HCT116 (cell line): ENCODE data around the gene MAP3K9. TPM values are rescaled to one million over a fixed set of nuclear protein-coding genes. Genes with fewer than 3 reads are reported as not detected.

Experiments
- ATAC-seq: fragments of 200-7000 bp; cut with Tn5 transposase; 2 replicates; pipeline ENCODE4 v1.9.1; 2020; ENCODE audit warnings: mild to moderate bottlenecking, moderate library complexity
- BruUV-seq: library from RNA; stranded (reverse); fragments of 400-500 nt; replicated peaks from 2 replicates; lab custom pipeline; 2021; lab: Mats Ljungman, UMichigan
- CTCF ChIA-PET: fragments of 300-600 bp; sonication (Branson Sonifier 250); formaldehyde crosslinking; loops from one replicate; lab custom pipeline; 2021; ENCODE audit warnings: antibody characterized with exemption; lab: Charles Lee
- POLR2A ChIA-PET: fragments of 300-600, 350-600 bp; sonication (Branson Sonifier 250); formaldehyde crosslinking; loops from one replicate; lab custom pipeline; 2021; ENCODE audit warnings: antibody characterized with exemption; lab: Charles Lee
- RAD21 ChIA-PET, 2 experiments: fragments of 300-600 bp; sonication (Branson Sonifier 250); formaldehyde crosslinking; loops; one replicate each; lab custom pipeline; 2023; ENCODE audit warnings: low total read pairs in 2 of 2; ENCODE audit not compliant: uncharacterized antibody in 2 of 2, unreplicated experiment in 2 of 2, low non-redundant PET in 1 of 2; lab: Charles Lee
- DNase-seq: peaks from one replicate; pipeline ENCODE4 v3.0.0-alpha.2; 2010; ENCODE audit warnings: low read depth, low spot score
- H2AFZ ChIP-seq: fragments of 200-600 bp; shearing (Covaris generic), sonication (generic); 2 replicates; pipeline ENCODE4 v1.6.1; 2017; ENCODE audit warnings: low read depth, mixed run types, mixed read lengths, antibody characterized with exemption, low read length; ENCODE audit not compliant: poor library complexity, severe bottlenecking
- H3K27ac ChIP-seq: 2 replicates; pipeline ENCODE4 v1.5.1; 2012; ENCODE audit warnings: low read depth, low read length
- H3K27me3 ChIP-seq: fragments of 200-600 bp; sonication (generic); 2 replicates; pipeline ENCODE4 v1.6.1; 2016; ENCODE audit warnings: mixed run types, low read length, mixed read lengths; ENCODE audit not compliant: insufficient read depth
- H3K36me3 ChIP-seq, 2 experiments: fragments of 200-500 bp in 1 of 2; fragments of 200-600 bp in 1 of 2; sonication (Bioruptor generic) in 1 of 2; sonication (generic) in 1 of 2; 2 replicates each; pipeline versions ENCODE4 v1.5.1 to v1.6.1; 2014 to 2016; ENCODE audit warnings: low read length in 2 of 2, inconsistent platforms in 1 of 2, mixed read lengths in 1 of 2, mixed run types in 1 of 2; ENCODE audit not compliant: insufficient read depth in 2 of 2, control insufficient read depth in 1 of 2
- H3K4me1 ChIP-seq, 2 experiments: fragments of 200-600 bp in 1 of 2; sonication (generic) in 1 of 2; 2 replicates each; pipeline versions ENCODE4 v1.5.1 to v1.6.1; 2012 to 2017; ENCODE audit warnings: low read length in 2 of 2, inconsistent platforms in 1 of 2, mild to moderate bottlenecking in 1 of 2, mixed read lengths in 1 of 2, mixed run types in 1 of 2, moderate library complexity in 1 of 2; ENCODE audit not compliant: insufficient read depth in 2 of 2, control insufficient read depth in 1 of 2
- H3K4me2 ChIP-seq: fragments of 200-600 bp; sonication (generic); 2 replicates; pipeline ENCODE4 v1.6.1; 2017; ENCODE audit warnings: mixed run types, low read length, mixed read lengths
- H3K4me3 ChIP-seq, 2 experiments: fragments of 200-600 bp in 1 of 2; sonication (generic) in 1 of 2; replicated peaks in 1 of 2; 2 replicates each; pipeline ENCODE4 v1.5.1; 2011 to 2016; ENCODE audit warnings: low read length in 2 of 2, control low read depth in 1 of 2, low read depth in 1 of 2, mild to moderate bottlenecking in 1 of 2, mixed read lengths in 1 of 2, mixed run types in 1 of 2
- H3K79me2 ChIP-seq: fragments of 200-600 bp; sonication (generic); 2 replicates; pipeline ENCODE4 v1.6.1; 2017; ENCODE audit warnings: mild to moderate bottlenecking, mixed run types, low read length, moderate library complexity, mixed read lengths; ENCODE audit not compliant: insufficient read depth
- H3K9ac ChIP-seq: fragments of 200-600 bp; sonication (generic); 2 replicates; pipeline ENCODE4 v1.6.1; 2016; ENCODE audit warnings: low read length, mixed read lengths
- H3K9me2 ChIP-seq: fragments of 200-600 bp; sonication (generic), shearing (Covaris generic); 2 replicates; pipeline ENCODE4 v1.6.1; 2017; ENCODE audit warnings: mixed run types, mild to moderate bottlenecking, moderate library complexity; ENCODE audit not compliant: insufficient read depth
- H3K9me3 ChIP-seq, 2 experiments: fragments of 200-500 bp in 1 of 2; fragments of 200-600 bp in 1 of 2; sonication (Bioruptor generic) in 1 of 2; sonication (generic) in 1 of 2; 2 replicates each; pipeline ENCODE4 v1.6.1; 2014 to 2017; ENCODE audit warnings: low read length in 2 of 2, mixed read lengths in 2 of 2, inconsistent platforms in 1 of 2, low read depth in 1 of 2, mild to moderate bottlenecking in 1 of 2, mixed run types in 1 of 2, moderate library complexity in 1 of 2; ENCODE audit not compliant: control insufficient read depth in 1 of 2, insufficient read depth in 1 of 2
- H4K20me1 ChIP-seq: fragments of 200-600 bp; sonication (generic), shearing (Covaris generic); 2 replicates; pipeline ENCODE4 v1.6.1; 2017; ENCODE audit warnings: mixed run types, mild to moderate bottlenecking, moderate library complexity; ENCODE audit not compliant: insufficient read depth
- CBX3 ChIP-seq: IDR thresholded peaks from 2 replicates; pipeline ENCODE4 v1.6.1; 2012; ENCODE audit warnings: low read depth
- CTCF ChIP-seq, 3 experiments: fragments of 200-600 bp in 1 of 3; sonication (generic) in 1 of 3; IDR thresholded peaks in 2 of 3; conservative IDR thresholded peaks in 1 of 3; 2 replicates each; pipeline ENCODE4 v1.5.1; 2012 to 2017; ENCODE audit warnings: low read depth in 2 of 3, low read length in 2 of 3, antibody characterized with exemption in 1 of 3, borderline replicate concordance in 1 of 3, control low read depth in 1 of 3, mild to moderate bottlenecking in 1 of 3, mixed read lengths in 1 of 3, mixed run types in 1 of 3, moderate library complexity in 1 of 3; ENCODE audit not compliant: insufficient read depth in 1 of 3
- ELF1 ChIP-seq: IDR thresholded peaks from 2 replicates; pipeline ENCODE4 v1.6.1; 2012; ENCODE audit warnings: low read depth, borderline replicate concordance
- EZH2 ChIP-seq: fragments of 200-600 bp; sonication (generic); IDR thresholded peaks from 2 replicates; pipeline ENCODE4 v1.6.1; 2017; ENCODE audit warnings: antibody characterized with exemption, mixed run types
- EZH2phosphoT487 ChIP-seq: fragments of 200-600 bp; IDR thresholded peaks from 2 replicates; pipeline ENCODE4 v1.6.1; 2018; ENCODE audit warnings: antibody characterized with exemption, borderline replicate concordance
- FOSL1 ChIP-seq: IDR thresholded peaks from 2 replicates; pipeline ENCODE4 v1.6.1; 2012; ENCODE audit warnings: low read depth
- JUND ChIP-seq: IDR thresholded peaks from 2 replicates; pipeline ENCODE4 v1.6.1; 2012
- POLR2A ChIP-seq: IDR thresholded peaks from 2 replicates; pipeline ENCODE4 v1.7.0; 2011; ENCODE audit warnings: borderline replicate concordance; ENCODE audit not compliant: insufficient read depth, insufficient read length; ENCODE audit errors: extremely low read depth
- POLR2AphosphoS5 ChIP-seq: IDR thresholded peaks from 2 replicates; pipeline ENCODE4 v1.6.1; 2011; ENCODE audit warnings: mild to moderate bottlenecking, low read depth, low read length, moderate library complexity
- RAD21 ChIP-seq: IDR thresholded peaks from 2 replicates; pipeline ENCODE4 v1.6.1; 2012; ENCODE audit warnings: low read depth, mild to moderate bottlenecking
- REST ChIP-seq: IDR thresholded peaks from 2 replicates; pipeline ENCODE4 v1.6.1; 2012; ENCODE audit warnings: low read depth
- SIN3A ChIP-seq: IDR thresholded peaks from 2 replicates; pipeline ENCODE4 v1.6.1; 2012; ENCODE audit warnings: low read depth
- SP1 ChIP-seq: IDR thresholded peaks from 2 replicates; pipeline ENCODE4 v1.6.1; 2012; ENCODE audit warnings: low read depth
- SRF ChIP-seq: IDR thresholded peaks from 2 replicates; pipeline ENCODE4 v1.6.1; 2012; ENCODE audit warnings: low read depth
- TCF7L2 ChIP-seq: IDR thresholded peaks from 2 replicates; pipeline ENCODE4 v1.7.0; 2011; ENCODE audit warnings: borderline replicate concordance, inconsistent platforms; ENCODE audit not compliant: insufficient read depth, insufficient read length; ENCODE audit errors: extremely low read depth
- YY1 ChIP-seq: IDR thresholded peaks from 2 replicates; pipeline ENCODE4 v1.6.1; 2011; ENCODE audit warnings: low read length, low read depth, moderate library complexity, mild to moderate bottlenecking; ENCODE audit not compliant: insufficient replicate concordance; ENCODE audit errors: extremely low read depth
- ZBTB33 ChIP-seq: IDR thresholded peaks from 2 replicates; pipeline ENCODE4 v1.6.1; 2011; ENCODE audit warnings: mild to moderate bottlenecking, low read length, moderate library complexity; ENCODE audit not compliant: insufficient replicate concordance; ENCODE audit errors: extremely low read depth
- ZFX ChIP-seq: fragments of 450-650 bp; IDR thresholded peaks from 2 replicates; pipeline ENCODE4 v1.6.1; 2017
- intact Hi-C: fragments of 100-400 bp; cut with micrococcal nuclease; formaldehyde crosslinking; loops from 2 replicates; pipeline ENCODE4 v1.10.0; 2022
- total RNA-seq: library from RNA; stranded (reverse); gene quantifications from one replicate; pipeline ENCODE4 v1.2.1, GENCODE V29; 2021; ENCODE audit not compliant: unreplicated experiment

MAP3K9 gene
- total RNA-seq, 1 experiment from 2014 or later: 11.7 TPM

- Histone ChIP-seq H4K20me1 (no peaks in the 10 kb centered on the region), H3K27me3 (no peaks in the 10 kb centered on the region), H2AFZ (no peak overlapping the region), H3K4me3 (no peak overlapping the region), H3K79me2 (no peaks in the 10 kb centered on the region), H3K36me3 (no peaks in the 10 kb centered on the region), H3K4me2 (no peak overlapping the region), H3K9ac (no peak overlapping the region), H3K27ac (no peak overlapping the region), H3K9me2 (no peaks in the 10 kb centered on the region), H3K9me3 (no peaks in the 10 kb centered on the region), H3K4me1 (peaks cover 4 to 23% of the 10 kb centered on the region in 2 experiments; a peak in 3 of 4 replicates)
- TF ChIP-seq FOSL1 (no peak), CTCF (IDR thresholded peaks at IDR 0.05 in 2 of 3, conservative IDR thresholded peaks at IDR 0.05 in 1 of 3; ENCODE audit: borderline replicate concordance in 1 of 3, insufficient read depth in 1 of 3, low read depth in 2 of 3, low read length in 2 of 3) (no peak), ELF1 (no peak), EZH2phosphoT487 (no peak), POLR2A (no peak), ZBTB33 (no peak), EZH2 (no peak), RAD21 (no peak), CBX3 (no peak), TCF7L2 (no peak), SP1 (no peak), JUND (no peak), YY1 (no peak), ZFX (no peak), SRF (no peak), SIN3A (no peak), POLR2AphosphoS5 (no peak), REST (no peak)
- POLR2A ChIA-PET: no interaction called here
- ATAC-seq (no peak), DNase-seq (no peak)
- no TSS peak for BruUV-seq
- CTCF ChIA-PET: no interaction called here
- RAD21 ChIA-PET: no interaction called here
- intact Hi-C loops: no loop called here
Observed at GRCh38 chr14:70700955-70701585, 108.2 kb downstream of the MAP3K9 start.
